Loucy (cell line): Measurements from ENCODE around the gene DDX11.
"Not testable (repeated sequence)": the region's sequence is repeated elsewhere in the genome, so short reads cannot be mapped to it uniquely, and the experiment has no call there.

ENCODE experiments used
- CTCF ChIP-seq: fragments of 200-600 bp; sonication (generic); conservative IDR thresholded peaks from 2 replicates; pipeline ENCODE4 v1.5.1; 2014; ENCODE audit warnings: mild to moderate bottlenecking, antibody characterized with exemption, low read length
- EZH2phosphoT487 ChIP-seq: fragments of 200-600 bp; IDR thresholded peaks from 2 replicates; pipeline ENCODE4 v1.6.1; 2018; ENCODE audit warnings: antibody characterized with exemption, mild to moderate bottlenecking, moderate library complexity, borderline replicate concordance

DNA sequence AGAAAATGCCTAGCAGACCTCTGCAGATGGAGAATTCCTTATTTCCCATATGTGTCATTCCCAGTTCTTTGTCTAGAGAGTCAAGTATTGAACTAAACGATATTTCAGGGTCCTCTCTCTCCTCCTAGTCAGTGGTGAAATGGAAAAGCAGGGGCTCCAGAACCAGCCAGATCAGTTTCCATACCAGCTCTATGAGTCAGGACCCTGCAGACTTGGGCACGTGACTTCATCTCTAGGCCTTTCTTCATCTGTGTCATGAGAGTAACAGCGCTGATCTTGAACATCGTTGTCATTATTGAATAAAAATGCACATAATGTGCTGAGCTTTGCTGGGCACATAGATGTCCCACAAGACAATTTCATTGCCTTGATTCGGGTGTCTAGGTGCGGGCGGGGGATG, 23.1 kb upstream of the DDX11 start:
- not testable (repeated sequence) for TF ChIP-seq CTCF, EZH2phosphoT487
